Parathyroid adenoma (tissue), 2 donors: ENCODE measurements around the gene ASCL4.

ENCODE experiments used
- H2AFZ ChIP-seq: fragments of 300-600 bp; sonication (generic); one replicate; pipeline ENCODE4 v1.7.0; 2017; ENCODE audit warnings: antibody characterized with exemption, mild to moderate bottlenecking
- H3K27ac ChIP-seq: fragments of 300-600 bp; sonication (generic); one replicate; pipeline ENCODE4 v1.7.0; 2017
- H3K27me3 ChIP-seq: fragments of 300-600 bp; sonication (generic); one replicate; pipeline ENCODE4 v1.7.0; 2017; ENCODE audit warnings: low read length; ENCODE audit not compliant: control insufficient read depth, insufficient read depth
- H3K36me3 ChIP-seq: fragments of 300-600 bp; sonication (generic); one replicate; pipeline ENCODE4 v1.7.0; 2017; ENCODE audit warnings: low read length; ENCODE audit not compliant: control insufficient read depth, insufficient read depth
- H3K4me1 ChIP-seq: fragments of 300-600 bp; sonication (generic); one replicate; pipeline ENCODE4 v1.7.0; 2017; ENCODE audit warnings: control low read depth
- H3K4me2 ChIP-seq: fragments of 300-600 bp; sonication (generic); one replicate; pipeline ENCODE4 v1.7.0; 2017; ENCODE audit warnings: low read length
- H3K4me3 ChIP-seq: fragments of 300-600 bp; sonication (generic); one replicate; pipeline ENCODE4 v1.7.0; 2017; ENCODE audit warnings: low read depth, low read length
- H3K79me2 ChIP-seq: fragments of 300-600 bp; sonication (generic); one replicate; pipeline ENCODE4 v1.7.0; 2017; ENCODE audit warnings: control low read depth
- H3K9ac ChIP-seq: fragments of 300-600 bp; sonication (generic); one replicate; pipeline ENCODE4 v1.7.0; 2017; ENCODE audit warnings: mild to moderate bottlenecking
- H3K9me3 ChIP-seq: fragments of 300-600 bp; sonication (generic); one replicate; pipeline ENCODE4 v1.7.0; 2017; ENCODE audit warnings: low read length; ENCODE audit not compliant: control insufficient read depth
- TF ChIP-seq, protein P1 (sequence below): fragments of 300-600 bp; sonication (generic); IDR thresholded peaks from one replicate; pipeline ENCODE4 v1.7.0; 2017; ENCODE audit warnings: antibody characterized with exemption, mild to moderate bottlenecking
- donor health status: primary hyperparathyroidism.

Gene ASCL4

DNA sequence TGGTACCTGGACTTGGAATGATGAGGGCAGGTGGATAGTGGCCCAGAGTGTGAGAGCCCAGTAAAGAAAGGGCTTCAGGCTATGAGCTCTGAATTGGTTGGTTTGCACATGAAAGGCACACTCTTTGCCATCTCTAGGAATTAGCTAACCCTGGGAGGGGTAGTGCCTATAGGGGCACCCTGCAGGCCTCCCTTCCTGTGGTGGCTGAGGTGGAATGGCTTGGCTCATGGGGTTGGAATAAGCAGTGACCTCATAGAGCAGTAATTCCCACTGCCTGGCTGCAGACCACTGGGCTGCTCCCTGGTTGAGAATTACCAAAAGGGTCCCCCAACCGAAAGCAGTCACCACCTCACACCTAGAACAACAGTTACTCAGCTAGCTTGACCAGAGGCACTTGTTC lies 42.7 kb downstream of the ASCL4 start:
- no peak overlapping the region for H3K4me3 ChIP-seq
- no peak overlapping the region for H3K27ac ChIP-seq
- no peak overlapping the region for H2AFZ ChIP-seq
- H3K9me3 ChIP-seq = no peaks in the 10 kb centered on the region
- H3K27me3 ChIP-seq = no peaks in the 10 kb centered on the region
- H3K36me3 ChIP-seq = no peaks in the 10 kb centered on the region
- TF ChIP-seq, protein P1, sequence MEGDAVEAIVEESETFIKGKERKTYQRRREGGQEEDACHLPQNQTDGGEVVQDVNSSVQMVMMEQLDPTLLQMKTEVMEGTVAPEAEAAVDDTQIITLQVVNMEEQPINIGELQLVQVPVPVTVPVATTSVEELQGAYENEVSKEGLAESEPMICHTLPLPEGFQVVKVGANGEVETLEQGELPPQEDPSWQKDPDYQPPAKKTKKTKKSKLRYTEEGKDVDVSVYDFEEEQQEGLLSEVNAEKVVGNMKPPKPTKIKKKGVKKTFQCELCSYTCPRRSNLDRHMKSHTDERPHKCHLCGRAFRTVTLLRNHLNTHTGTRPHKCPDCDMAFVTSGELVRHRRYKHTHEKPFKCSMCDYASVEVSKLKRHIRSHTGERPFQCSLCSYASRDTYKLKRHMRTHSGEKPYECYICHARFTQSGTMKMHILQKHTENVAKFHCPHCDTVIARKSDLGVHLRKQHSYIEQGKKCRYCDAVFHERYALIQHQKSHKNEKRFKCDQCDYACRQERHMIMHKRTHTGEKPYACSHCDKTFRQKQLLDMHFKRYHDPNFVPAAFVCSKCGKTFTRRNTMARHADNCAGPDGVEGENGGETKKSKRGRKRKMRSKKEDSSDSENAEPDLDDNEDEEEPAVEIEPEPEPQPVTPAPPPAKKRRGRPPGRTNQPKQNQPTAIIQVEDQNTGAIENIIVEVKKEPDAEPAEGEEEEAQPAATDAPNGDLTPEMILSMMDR = no peak
- H3K4me1 ChIP-seq = no peaks in the 10 kb centered on the region
- no peak overlapping the region for H3K9ac ChIP-seq
- H3K79me2 ChIP-seq = no peaks in the 10 kb centered on the region
- H3K4me2 ChIP-seq = no peak overlapping the region

DNA sequence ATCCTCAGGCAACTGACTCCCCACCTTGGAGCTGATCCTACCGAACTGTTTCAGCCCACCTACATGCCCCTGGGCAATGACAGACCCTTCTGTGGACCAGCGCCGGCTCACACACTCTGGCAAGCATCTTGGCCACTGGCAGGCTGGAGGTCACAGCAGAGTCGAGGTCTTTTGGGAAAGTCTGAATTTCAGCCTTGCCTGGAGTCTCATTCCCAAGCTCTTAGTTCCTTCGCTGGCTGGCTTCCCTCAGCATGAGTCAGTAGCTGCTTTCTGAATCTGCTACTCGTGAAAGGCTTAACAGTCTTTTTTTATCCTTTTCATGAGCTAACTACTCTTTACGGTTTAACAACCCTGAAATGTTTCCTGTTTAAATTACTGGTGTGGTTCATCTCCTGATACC lies 44.5 kb downstream of the ASCL4 start:
- no peak overlapping the region for H3K27ac ChIP-seq
- no peaks in the 10 kb centered on the region for H3K9me3 ChIP-seq
- H3K9ac ChIP-seq = no peak overlapping the region
- no peaks in the 10 kb centered on the region for H3K27me3 ChIP-seq
- no peaks in the 10 kb centered on the region for H3K4me1 ChIP-seq
- no peak overlapping the region for H3K4me2 ChIP-seq
- no peak overlapping the region for H2AFZ ChIP-seq
- no peak overlapping the region for H3K4me3 ChIP-seq
- TF ChIP-seq, protein P1 = no peak
- H3K79me2 ChIP-seq = no peaks in the 10 kb centered on the region
- H3K36me3 ChIP-seq = no peaks in the 10 kb centered on the region

DNA sequence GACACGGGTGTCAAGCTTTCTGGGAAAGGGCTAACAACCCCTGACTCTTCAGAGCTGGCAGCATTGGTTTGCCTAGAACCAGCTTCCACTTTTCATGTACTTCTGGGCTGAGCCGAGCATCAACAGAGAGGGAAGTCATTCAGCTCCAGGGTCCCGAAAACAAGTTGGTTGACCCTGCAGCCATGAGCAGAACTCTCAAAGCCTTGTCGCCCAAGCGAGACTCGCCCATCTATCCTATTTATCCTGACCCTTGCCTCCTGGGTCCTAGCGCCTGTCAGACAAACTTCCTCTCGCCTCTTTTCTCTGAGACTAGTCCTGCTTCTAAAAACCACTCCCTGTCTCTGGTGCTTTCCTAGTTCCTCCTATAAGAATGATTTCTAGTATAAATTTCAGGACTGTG lies 47.9 kb downstream of the ASCL4 start:
- Histone ChIP-seq H3K27me3 (no peaks in the 10 kb centered on the region), H3K79me2 (no peaks in the 10 kb centered on the region)
- TF ChIP-seq, protein P1 = no peak

More for the DNA sequence above, 47.9 kb downstream of the ASCL4 start:
- H3K4me2 ChIP-seq = no peak overlapping the region
- no peaks in the 10 kb centered on the region for H3K36me3 ChIP-seq
- no peaks in the 10 kb centered on the region for H3K4me1 ChIP-seq
- no peaks in the 10 kb centered on the region for H3K9me3 ChIP-seq
- no peak overlapping the region for H2AFZ ChIP-seq
- H3K4me3 ChIP-seq = no peak overlapping the region
- no peak overlapping the region for H3K27ac ChIP-seq
- H3K9ac ChIP-seq = no peak overlapping the region
